Gastroesophageal sphincter (tissue), 2 donors: Measurements from ENCODE around the gene RUFY1.

ENCODE experiments used
- EP300 ChIP-seq: sonication (generic); formaldehyde crosslinking; IDR thresholded peaks from one replicate; pipeline ENCODE4 v1.6.1; 2017; ENCODE audit warnings: antibody characterized with exemption, mild to moderate bottlenecking
- POLR2A ChIP-seq, 2 donors: fragments of 450-650 bp; IDR thresholded peaks; one replicate each; pipeline ENCODE4 v1.6.1; 2017; ENCODE audit warnings: antibody characterized with exemption in 2 of 2, mild to moderate bottlenecking in 2 of 2, moderate library complexity in 1 of 2

DNA sequence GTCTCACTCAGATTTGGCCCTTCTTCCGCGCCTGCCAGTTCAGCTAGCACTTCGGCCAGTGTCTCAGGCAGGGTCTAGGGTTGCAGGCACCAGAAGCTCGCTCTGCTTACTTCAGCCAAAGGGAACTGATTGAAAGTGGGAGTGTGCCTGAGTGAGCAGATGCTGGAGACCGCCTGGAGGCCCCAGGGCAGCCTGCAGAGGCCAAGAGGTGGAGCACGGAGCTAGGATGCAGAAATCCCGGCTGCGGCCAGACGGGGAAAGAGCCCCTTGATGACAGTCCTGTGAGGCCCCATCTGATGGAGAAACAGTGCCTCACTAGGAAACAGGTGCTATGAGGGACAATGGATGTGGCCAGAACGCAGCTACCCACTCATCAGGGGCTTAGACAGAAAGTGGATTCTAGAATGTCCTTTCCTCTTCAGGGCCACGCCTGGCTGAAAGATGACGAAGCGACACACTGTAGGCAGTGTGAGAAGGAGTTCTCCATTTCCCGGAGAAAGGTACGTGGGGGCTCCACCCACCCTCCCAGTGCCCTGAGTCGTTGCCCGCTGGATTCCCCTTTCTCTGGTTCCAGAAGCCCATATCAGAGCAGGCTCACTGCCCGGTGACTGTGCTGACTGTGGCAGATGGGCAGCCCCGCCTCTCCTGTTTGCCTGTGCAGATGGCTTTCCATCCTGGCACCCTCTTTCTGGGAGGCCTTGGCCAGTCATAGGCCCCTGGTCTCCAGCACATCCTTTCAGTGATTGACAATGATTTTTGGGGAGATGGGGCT is 57.0 kb downstream of the RUFY1 start:
- TF ChIP-seq POLR2A (IDR thresholded peaks at IDR 0.05) (no peak), EP300 (no peak)
